Erythroblast (primary cell): Measurements from ENCODE around the gene RNF11.

Experiments
- GATA1 ChIP-seq: IDR thresholded peaks from 2 replicates; pipeline ENCODE4 v1.6.1; 2011; ENCODE audit warnings: low read depth, mild to moderate bottlenecking, control low read depth, low read length, moderate library complexity
- POLR2A ChIP-seq: IDR thresholded peaks from 2 replicates; pipeline ENCODE4 v1.6.1; 2011; ENCODE audit warnings: mild to moderate bottlenecking, low read length

GRCh38 chr1:51189421-51190073 lies 46.5 kb upstream of the RNF11 start:
- TF ChIP-seq POLR2A (no peak), GATA1 (no peak)
